ENCODE results near the gene CREBBP.
"Not testable (repeated sequence)": the region's sequence is repeated elsewhere in the genome, so short reads cannot be mapped to it uniquely, and the experiment has no call there.

Gene CREBBP

DNA sequence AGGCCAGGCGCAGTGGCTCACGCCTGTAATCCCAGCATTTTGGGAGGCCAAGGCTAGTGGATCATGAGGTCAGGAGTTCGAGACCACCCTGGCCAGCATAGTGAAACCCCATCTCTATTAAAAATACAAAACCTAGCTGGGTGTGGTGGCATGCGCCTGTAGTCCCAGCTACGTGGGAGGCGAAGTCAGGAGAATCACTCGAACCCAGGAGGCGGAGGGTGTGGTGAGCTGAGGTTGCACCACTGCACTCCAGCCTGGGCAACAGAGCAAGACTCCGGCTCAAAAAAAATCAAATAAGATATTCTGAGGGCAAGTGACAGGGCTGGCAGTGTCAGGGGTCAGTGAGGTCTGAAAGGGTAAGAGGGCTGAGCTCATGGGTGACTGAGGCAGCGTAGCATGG, 166.1 kb downstream of the CREBBP start:
- not testable (repeated sequence) for DNase-seq (ENCODE audit: low read depth)

DNA sequence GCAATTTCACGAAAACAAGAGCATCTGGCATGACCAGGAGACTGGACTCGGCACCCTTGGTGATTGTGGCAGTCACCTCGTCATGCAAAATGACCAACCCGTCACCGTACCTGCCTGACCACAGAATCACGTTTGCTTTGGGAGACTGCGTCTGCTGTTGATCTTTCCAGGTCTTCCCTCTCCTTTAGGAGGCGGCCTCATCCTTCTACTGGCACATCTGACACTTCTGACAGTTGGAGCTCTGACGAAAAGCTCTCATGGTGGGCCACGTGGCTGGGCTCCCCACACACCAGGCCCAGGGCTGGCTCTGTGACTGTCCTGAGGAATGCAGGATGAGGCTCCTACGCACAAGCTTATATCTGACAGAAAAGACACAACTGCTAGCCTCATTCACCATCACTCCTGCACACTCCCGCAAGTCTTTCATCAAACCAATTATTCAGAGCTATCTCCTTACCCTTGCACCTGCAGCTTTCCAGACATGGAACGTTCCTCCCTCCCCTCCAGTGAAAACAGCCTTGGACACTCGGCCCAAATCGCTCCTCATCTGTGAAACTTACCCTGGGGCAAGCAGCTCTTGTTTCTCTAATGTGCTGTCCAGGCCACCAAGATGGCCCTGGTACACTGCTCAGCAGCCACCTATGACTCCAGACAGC, 166.8 kb downstream of the CREBBP start:
- DNase-seq (ENCODE audit: low read depth): no peak

DNA sequence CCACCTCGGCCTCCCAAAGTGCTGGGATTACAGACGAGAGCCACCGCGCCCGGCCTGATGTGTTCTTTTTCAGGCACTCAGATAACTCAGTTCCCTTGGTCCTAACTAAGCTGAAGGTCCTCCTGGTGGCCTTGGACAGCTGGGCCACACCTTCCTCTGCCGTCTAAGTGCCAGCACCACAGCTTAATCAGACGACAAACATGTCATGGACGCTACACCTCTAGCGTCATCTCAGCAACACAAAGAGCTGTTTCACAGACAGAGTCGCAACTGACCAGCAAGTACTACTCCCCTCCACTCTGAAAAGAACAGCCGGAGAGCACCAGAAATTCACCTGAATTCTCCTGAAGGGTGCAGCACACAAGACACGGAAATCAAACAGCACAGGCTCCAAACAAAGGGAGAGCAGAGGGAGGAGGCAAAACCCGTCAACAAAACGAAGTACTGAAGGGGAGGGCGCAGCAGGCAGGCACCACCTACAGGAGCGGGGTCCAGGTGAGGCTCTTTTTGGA, 167.6 kb downstream of the CREBBP start:
- DNase-seq (ENCODE audit: low read depth): no peak

DNA sequence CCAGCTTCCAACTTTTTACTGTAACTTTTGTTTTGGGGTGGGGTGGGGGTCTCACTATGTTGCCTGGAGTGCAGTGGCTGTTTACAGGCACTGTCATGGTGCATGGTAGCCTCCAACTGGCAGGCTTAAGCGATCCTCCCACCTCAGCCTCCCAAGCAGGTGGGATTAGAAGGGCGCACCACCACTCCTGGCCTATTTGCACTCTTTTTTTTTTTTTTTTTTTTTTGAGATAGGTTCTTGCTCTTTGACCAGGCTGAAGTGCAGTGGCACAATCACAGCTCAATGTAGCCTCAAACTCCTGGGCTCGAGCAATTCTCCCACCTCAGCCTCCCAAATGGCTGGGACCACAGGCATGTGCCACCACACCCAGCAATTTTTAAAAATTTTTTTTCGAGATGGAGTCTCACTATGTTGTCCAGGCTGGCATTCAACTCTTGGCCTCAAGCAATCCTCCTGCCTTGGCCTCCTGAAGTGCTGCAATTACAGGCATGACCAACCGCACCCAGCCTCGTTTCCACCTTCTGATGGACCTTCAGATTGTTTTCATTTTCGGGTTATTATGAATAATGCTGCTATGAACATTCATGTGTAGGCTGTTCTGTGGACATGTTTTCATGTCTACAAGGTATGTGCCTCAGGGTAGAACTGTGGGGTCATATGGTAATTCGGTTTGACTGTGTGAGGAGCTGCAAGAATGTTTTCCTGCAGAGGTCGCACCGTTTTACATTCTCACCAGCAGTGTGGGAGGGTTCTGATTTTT, 174.1 kb downstream of the CREBBP start:
- no peak for DNase-seq (ENCODE audit: low read depth)

DNA sequence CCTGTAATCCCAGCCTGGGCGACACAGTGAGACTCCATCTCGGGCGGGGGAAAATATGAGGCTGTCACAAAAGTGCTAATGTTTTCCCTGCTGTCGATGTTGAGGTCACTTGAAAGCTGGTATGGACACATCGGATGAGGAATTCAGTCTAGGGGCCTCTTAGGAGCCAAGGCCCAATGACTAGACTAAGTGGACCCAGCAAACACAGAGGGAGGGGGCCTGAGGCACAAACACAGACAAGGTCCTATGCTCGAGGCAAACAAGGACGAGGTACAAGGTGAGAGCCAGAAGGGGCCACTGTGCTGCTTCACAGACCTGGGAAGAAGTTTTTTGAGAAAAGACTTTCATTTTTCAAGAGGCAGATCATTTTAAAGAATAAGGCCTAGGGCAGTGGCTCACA, 178.4 kb downstream of the CREBBP start:
- no peak for DNase-seq (ENCODE audit: low read depth)

DNA sequence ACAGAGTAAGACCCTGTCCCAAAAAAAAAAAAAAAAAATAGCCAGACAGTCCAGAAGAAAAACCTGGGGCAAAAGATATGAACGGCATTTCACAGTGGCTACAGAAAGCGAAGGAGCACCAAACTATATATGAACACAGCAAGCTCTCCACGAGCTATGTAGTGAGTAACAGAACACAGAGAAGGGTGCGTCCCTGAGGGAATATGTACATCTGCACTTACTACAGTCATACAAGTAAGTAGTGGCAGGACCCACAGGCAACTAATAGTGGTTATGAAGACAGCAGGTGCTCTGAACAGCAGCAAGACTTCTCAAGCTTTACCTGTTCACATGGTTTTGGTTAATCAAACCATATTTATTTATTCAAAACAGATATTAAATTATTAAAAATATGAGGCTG, 179.0 kb downstream of the CREBBP start:
- no peak for DNase-seq (ENCODE audit: low read depth)

DNA sequence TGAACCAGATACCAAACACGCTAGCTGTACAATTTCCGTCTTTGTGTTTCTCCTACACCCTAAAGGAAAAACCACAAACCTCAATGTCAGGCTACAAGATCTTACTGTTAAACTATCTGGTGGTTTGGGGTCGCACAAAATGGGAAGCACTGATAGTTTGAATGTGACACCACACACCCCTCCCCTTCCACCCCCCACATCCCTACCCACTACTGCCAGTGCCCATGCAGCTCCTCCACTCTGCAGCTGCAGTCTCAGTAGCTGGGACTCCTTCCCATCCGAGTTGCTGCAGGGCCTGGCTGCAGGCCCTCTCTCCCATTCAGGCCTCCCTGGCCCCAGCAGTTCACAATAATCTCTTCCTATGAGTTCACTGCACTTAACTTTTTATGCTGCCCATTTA, 181.6 kb downstream of the CREBBP start:
- no peak for DNase-seq (ENCODE audit: low read depth)

DNA sequence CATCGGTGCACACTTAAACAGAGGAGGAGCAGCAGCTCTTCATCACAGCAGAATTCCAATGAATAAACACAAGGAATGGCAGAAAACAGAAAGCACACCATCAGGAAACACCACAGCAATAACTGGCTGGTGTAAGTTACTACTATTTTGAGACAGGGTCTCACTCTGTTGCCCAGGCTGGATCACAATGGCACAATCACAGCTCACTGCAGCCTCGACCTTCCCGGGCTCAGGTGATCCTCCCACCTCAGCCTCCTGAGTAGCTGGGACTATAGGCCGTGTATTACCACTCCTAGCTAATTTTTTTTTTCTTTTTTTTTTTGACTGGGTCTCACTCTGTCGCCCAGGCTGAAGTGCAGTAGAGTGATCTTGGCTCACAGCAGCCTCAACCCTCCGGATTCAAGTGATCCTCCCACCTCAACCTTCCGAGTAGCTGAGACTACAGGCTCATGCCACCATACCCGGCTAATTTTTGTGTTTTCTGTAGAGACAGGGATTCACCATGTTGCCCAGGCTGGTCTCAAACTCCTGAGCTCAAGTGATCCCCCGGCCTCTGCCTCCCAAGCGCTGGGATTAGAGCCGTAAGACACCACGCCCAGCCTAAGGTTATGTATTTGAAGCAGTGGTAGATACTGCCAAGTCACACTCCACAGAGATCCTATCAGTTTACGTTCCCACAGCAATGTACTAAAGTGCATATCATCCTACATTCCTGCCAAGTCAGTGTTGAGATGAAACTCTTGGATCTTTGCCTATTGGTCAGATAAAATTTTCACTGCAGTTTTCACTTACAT, 183.9 kb downstream of the CREBBP start:
- peak; percentile 40 for DNase-seq (ENCODE audit: low read depth)

DNA sequence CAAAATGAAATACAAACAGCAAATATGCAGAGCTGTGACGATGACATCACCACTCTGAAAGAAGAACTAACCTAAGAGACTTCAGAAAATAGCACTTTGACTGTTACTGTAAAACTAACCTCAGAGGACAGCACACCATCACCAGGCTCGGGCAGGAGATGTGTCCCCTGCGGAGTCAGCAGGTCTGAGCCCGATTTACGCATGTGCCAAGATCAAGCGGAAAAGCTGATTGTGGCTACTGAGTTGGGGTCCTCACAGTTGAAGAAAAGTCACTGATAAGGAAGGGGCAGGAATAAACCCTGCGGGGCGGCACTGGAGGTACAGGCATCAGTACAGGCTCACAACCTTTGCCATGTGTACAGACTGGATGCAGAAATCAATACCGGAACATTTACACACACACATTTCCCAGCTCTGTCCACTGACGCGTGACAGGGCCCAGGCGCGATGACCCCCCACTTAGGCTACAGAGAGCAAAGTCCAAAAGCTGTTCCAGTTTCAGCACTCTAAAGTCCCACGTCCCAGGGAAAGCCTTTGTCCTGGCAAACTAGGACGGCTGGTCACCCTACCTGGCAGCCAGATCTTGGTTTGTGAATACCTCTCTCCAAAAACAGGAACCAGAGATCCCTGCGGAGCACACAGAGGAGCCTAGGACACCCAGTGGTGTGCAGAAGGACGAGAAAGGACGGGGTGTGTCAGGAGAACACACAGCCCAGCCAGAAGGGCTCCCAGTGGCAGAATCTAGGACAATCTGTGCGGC, 184.7 kb downstream of the CREBBP start:
- no peak for DNase-seq (ENCODE audit: low read depth)

DNA sequence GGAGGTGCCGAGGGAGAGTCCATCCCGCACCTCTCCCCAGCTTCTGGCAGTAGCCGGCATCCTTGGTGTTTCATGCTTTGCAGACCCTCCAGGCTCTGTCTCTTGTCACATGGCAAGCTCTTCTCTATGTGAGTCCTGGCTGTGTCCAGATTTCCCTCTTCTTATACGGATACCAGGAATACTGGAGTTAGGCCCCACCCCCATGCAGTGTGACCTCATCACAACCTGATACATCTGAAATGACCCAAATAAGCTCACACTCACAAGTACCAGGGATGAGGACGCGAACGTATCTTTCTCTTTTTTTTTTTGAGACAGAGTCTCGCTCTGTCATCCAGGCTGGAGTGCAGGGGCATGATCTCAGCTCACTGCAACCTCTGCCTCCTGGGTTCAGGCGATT, 186.5 kb downstream of the CREBBP start:
- no peak for DNase-seq (ENCODE audit: low read depth)

DNA sequence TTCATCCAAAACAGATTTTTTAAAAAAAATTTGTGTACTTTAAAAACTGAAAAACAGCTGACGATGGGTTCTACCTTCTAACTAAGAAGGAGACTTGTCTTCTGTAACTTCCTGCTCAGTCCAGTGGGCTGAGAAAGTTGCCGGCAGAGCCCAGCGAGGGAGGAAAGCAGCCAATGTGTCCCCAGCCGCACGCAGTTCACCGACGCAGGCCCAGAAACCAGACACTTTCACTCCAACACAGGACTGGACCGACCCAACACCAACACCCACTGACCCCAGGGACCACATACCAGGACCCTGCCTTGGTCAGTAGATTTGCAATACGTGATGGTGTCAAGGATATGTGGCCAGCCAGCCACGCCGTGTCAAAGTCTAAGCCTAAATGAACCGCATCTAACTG, 188.8 kb downstream of the CREBBP start:
- DNase-seq (ENCODE audit: low read depth): no peak

DNA sequence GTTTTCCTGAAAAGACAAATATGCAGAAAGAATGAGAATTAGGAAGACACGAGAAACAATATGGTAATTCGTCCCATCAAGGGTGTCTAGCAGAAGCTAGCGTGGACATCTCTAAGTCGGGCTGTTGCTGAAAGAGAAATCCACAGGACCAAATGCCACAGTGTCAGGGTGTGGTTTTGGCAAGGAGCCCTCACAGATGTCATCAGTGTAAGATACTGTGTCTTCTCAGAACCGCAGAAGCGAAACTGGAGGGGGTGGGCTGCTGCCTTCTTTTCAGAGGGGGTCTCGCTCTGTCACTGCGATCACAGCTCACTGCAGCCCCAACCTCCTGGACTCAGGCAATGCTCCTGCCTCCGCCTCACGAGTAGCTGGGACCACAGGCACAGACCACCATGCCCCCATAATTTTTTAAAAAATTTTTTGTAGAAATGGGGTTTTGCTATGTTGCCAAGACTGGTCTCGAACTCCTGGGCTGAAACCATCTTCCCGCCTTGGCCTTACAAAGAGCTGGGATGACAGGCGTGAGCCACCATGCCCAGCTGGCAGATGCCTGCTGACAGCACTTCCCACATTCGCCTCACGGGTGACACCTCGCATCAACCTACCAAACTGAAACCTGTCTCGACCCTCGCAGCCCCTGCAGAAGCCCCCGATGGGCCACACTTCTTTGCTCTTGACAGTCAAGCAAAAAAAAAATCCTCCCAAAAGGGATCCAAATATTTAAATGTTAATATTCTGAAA, 189.4 kb downstream of the CREBBP start:
- no peak for DNase-seq (ENCODE audit: low read depth)

DNA sequence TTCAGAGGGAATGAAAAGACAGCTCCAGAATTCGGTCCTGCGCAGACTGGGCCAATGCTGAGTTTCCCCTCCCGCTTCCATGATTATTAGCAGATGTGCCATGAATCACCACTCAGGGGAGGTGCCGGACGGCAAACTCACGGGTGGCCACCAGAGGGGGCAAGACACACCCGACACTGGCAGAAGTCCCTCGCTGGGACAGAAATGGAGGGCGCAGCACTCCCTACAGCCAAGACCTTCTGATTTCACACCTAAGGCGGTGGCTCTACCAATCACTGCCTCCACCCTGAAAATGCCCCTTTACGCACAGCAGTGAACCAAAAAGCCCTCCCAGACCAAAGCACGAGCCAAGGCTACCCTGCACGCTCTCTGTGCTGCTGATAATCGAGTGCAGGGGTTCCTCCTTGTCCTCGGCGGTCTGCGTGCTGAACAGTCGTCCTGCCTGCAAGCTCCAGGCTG, 190.0 kb downstream of the CREBBP start:
- DNase-seq (ENCODE audit: low read depth): peak; percentile 53

DNA sequence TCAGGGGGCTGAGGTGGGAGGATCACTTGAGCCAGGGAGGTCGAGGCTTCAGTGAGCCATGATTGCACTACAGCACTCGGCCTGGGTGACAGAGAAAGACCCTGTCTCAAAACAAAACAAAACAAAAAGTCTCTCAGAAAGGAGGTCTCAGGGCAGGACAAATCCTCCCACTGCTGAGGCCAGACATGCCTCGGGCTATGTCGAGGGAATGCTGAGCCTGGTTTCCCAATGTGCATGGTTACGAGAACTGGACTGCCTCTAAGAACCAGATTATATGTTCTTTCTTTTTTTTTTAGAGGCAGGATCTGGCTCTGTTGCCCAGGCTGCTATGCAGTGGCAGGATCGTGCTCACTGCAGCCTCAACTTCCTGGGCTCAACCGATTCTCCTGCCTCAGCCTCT, 190.8 kb downstream of the CREBBP start:
- no peak for DNase-seq (ENCODE audit: low read depth)

DNA sequence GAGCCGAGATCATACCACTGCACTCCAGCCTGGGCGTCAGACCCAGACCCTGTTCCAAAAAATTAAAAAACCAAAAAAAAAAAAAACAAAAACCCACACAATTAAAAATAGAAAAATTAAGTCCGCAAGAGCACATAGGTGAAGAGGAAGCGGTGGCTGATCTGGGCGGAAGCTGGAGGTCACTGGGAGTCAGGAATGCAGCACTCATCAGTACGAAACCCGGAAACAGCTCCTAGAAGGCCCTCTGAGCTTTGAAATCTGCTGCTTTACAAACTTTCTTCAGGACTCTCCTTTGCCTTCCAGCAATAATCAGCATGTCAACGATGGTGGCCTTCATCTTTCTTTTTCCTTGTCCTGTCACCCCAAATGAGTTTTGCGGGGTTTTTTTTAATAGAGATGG, 192.7 kb downstream of the CREBBP start:
- no peak for DNase-seq (ENCODE audit: low read depth)

DNA sequence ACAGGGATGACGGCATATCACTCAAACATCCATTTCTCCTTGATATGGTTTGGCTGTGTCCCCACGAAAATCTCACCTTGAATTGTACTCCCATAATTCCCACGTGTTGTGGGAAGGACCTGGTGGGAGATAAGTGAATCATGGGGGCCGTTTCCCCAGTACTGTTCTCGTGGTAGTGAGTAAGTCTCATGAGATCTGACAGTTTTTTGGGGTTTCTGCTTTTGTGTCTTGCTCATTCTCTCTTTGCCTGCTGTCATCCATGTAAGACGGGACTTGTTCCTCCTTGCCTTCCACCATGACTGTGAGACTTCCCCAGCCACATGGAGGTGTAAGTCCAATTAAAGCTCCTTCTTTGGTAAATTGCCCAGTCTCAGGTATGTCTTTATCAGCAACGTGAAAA, 193.5 kb downstream of the CREBBP start:
- no peak for DNase-seq (ENCODE audit: low read depth)

DNA sequence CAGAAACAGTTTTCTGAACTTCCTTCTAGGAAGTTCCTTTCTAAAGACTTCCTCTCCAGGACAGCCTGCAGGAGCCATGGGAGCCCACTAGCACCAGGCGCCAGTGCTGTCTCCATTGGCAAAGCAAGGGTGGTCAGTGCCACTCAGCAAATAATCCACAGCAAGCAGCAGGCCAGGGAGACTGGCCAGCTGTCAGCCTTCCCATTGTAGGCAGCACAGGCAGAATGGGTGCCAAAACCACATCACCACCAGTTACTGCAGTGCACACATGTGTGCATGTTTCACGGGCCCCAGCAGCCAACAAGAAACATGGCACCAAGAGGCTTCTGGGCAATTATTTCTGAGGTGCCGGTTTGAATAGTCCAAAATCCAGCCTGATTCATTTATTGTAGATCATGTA, 199.3 kb downstream of the CREBBP start:
- no peak for DNase-seq (ENCODE audit: low read depth)

DNA sequence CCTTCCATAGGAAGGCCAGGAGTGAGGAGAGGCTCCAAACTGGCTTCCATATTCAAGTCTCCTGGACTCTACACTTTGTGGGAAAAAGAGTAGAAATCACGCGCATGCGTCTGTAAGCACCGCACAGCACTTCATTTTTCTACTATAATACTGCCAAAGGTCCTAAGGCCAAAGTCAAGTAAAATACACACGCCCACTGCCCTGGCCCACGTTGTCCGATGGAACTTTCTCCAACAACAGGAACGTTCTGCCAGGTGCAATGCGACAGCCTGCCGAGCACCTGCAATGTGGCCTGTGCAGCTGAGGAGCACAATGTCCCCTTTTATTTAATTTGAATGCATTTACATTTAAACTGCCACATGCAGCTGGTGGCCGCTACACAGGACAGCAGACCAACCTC, 202.5 kb downstream of the CREBBP start:
- DNase-seq (ENCODE audit: low read depth): no peak

DNA sequence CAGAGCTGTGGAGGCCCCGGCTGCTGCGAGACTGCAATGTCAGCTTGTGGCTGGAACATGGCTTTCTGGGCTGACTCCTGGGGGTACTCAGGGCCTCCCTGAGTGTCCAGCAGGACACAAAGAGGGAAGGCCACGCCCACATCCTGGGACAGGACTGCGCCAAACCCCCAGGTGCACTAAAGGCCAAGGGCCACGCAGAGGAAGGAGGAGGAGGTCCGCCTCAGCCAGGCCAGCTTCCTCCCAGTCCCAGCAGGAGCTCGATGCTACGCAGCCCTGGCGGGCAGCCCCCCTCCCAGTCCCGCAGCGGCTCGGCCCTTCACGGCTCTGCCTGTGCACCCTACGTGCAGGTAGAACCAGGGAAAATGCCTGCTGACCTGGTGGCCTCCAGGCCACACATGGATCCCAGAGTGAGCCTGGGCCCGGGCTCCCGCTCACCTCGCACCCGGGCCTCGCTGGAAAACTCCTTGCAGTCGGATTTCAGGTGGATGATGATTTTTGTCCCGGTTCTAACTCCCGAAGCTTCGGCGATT, 204.8 kb downstream of the CREBBP start:
- DNase-seq (ENCODE audit: low read depth): no peak

Data from HS-27A (cell line).